ENCODE data around the gene ZNF280D.

GRCh38 chr15:56776839-56777238, 43.5 kb upstream of the ZNF280D start:
- TF ChIP-seq ZNF274 (IDR thresholded peaks at IDR 0.05; ENCODE audit: low read depth, low read length) (no peak), YY1 (IDR thresholded peaks at IDR 0.05; ENCODE audit: insufficient read depth, insufficient read length) (no peak)
